Measurements from ENCODE around the gene NUP214. TPM values are rescaled to one million over a fixed set of nuclear protein-coding genes. Genes with fewer than 3 reads are reported as not detected.
A peak's percentile ranks its signal among the peaks of the same experiment; 100 is the strongest.

NUP214 gene
- polyA plus RNA-seq, 6 donors from 2014 or later, result 8.8 to 27.6 (median 18.3) TPM

GRCh38 chr9:131275332-131276093 is 150.1 kb downstream of the NUP214 start:
- Mint-ChIP-seq H3K4me3 (peak overlapping the region; percentile 86 to 100 (median 98)), H3K27ac (peak overlapping the region; percentile 86 to 98 (median 96)), H3K36me3 (peaks cover 4 to 8% of the 10 kb centered on the region in 2 donors), H3K9me3 (no peaks in the 10 kb centered on the region), H3K4me1 (peaks cover 37 to 54% (median 51%) of the 10 kb centered on the region in 3 donors), H3K27me3 (no peaks in the 10 kb centered on the region)
- ATAC-seq (ENCODE audit: low read depth in 2 of 2), result peak; percentile 11 to 19
- DNase-seq, result peak; percentile 42

DNA sequence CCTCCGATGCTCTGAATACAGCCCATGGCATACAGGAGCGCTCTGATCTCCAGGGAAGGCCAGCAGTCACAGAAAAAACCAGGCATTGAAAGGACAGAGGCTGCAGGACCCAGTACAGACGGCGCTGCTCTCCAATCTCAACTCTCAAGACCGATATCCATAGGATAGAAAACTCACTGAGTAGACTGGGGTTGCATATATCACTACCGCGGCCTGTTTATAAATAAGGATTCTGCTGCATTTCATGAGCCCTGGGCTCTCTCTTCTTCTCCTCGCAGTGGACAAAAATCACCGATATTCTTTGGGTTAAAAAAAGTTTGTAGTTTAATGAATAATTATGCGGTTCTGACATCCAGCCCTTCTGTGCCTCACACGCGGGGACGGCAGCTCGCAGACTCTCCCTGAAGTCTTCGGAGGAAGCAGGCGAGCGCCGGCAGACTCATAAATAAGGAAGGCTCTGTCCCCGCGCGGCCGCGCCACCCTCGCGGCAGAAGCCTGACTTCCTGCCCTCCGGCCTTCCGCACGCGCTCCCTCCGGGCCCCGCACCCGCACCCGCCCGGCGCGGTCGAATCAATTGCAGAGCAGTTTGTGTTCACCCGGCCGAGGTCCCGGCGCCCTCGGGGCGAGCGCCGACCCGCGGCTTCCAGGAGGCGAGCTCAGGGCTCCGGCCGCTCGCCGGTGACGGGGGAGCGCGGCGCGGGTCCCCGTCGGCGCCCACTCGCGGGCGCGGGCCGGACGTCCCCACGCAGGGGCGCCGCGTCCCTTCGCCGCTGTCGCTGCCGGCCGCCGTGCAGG is 150.9 kb downstream of the NUP214 start, which contains the start of gene FAM78A:
TSS of gene FAM78A (minus strand) at position 417 of the 795 bp plus-strand sequence. CDS start at position 86, 331 bp downstream.
- ATAC-seq (ENCODE audit: low read depth in 2 of 2), result peak; percentile 26 to 31
- Mint-ChIP-seq H3K27ac (peak within 1 kb of the TSS; percentile 86 to 98 (median 96)), H3K4me3 (peak within 1 kb of the TSS; percentile 86 to 100 (median 98)), H3K36me3 (peaks cover 4 to 8% of the 10 kb centered on the region in 2 donors), H3K27me3 (peaks cover 0 to 7% (median 0%) of the 10 kb centered on the region in 3 donors), H3K4me1 (peaks cover 31 to 47% (median 44%) of the 10 kb centered on the region in 3 donors), H3K9me3 (no peaks in the 10 kb centered on the region)
- DNase-seq, result peak; percentile 64

DNA sequence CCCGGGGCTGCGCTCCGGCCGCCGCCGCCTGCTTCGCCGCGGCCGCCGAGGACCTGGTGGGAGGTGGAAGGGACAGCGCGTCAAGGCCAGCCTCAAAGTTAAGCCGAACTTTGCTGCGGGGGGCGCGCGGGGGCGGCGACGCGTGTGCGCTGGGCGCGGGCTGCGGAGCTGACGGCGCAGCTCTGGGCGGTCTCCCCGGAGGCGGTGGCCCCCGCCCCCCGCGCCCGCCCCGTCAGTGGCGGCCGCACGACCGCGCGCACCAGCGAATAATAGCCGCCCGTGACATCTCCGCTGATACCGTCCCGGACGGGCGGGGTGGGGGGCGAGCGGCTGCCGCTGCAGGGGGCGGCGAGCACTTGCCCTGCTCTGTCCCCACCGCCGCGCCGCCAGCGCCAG is 151.5 kb downstream of the NUP214 start:
- Mint-ChIP-seq H3K9me3 (no peaks in the 10 kb centered on the region), H3K27ac (no peak overlapping the region), H3K36me3 (peaks cover 4 to 8% of the 10 kb centered on the region in 2 donors), H3K4me1 (peaks cover 33 to 46% (median 46%) of the 10 kb centered on the region in 3 donors), H3K27me3 (peaks cover 3 to 10% (median 5%) of the 10 kb centered on the region in 3 donors), H3K4me3 (peak overlapping the region in 5 of 8 donors; percentile 24 to 94 (median 80))
- ATAC-seq (ENCODE audit: low read depth in 2 of 2), result peak; percentile 21 to 30
- DNase-seq, result no peak

DNA sequence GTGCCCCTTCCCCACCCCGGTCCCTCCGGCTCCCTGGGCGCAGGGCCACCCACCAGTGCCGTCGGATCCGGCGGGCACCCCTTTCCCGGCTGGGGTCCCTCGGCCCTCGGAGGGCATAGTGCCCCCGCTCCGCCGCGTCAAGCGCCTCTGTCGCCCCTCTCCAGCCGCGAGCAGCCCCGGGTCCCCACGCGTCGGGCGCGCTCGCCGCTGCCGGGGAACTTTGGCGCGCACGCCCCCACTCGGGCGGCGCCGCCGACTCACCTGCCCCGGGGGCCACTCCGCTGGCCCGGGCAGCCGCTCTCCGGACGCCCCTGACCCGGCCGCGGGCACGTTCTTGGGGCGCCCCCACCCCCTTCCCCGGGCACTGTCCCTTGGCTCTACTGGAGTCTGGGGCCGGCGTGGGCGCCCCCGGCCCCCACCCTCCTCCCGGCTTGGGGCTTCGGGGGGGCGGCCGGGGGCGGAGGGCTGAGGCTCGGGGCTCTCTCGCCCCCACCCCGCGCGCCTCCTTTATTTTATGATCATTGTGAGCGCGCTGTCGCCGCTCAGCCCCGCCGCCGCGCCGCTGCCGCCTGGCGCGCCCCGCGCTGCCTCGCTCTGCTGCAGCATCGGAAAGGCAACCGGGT is 152.0 kb downstream of the NUP214 start:
- DNase-seq (peak; percentile 44), ATAC-seq (ENCODE audit: low read depth in 2 of 2) (peak; percentile 22 to 32)
- peaks cover 4 to 8% of the 10 kb centered on the region in 2 donors for H3K36me3 Mint-ChIP-seq
- H3K4me3 Mint-ChIP-seq, result peak overlapping the region in 5 of 8 donors; percentile 24 to 94 (median 86)
- H3K4me1 Mint-ChIP-seq, result peaks cover 35 to 46% (median 46%) of the 10 kb centered on the region in 3 donors
- no peaks in the 10 kb centered on the region for H3K9me3 Mint-ChIP-seq
- H3K27ac Mint-ChIP-seq, result peak overlapping the region in 1 of 6 donors; percentile 89
- H3K27me3 Mint-ChIP-seq, result peaks cover 6 to 16% (median 10%) of the 10 kb centered on the region in 3 donors

GRCh38 chr9:131277910-131278701 is 152.7 kb downstream of the NUP214 start:
- H3K36me3 Mint-ChIP-seq, result peaks cover 4 to 8% of the 10 kb centered on the region in 2 donors
- H3K27ac Mint-ChIP-seq, result peak overlapping the region; percentile 78 to 96 (median 88)
- no peaks in the 10 kb centered on the region for H3K9me3 Mint-ChIP-seq
- H3K4me3 Mint-ChIP-seq, result peak overlapping the region; percentile 81 to 95 (median 92)
- DNase-seq, result peak; percentile 55
- peaks cover 6 to 17% (median 13%) of the 10 kb centered on the region in 3 donors for H3K27me3 Mint-ChIP-seq
- peaks cover 32 to 42% (median 42%) of the 10 kb centered on the region in 3 donors for H3K4me1 Mint-ChIP-seq
- ATAC-seq (ENCODE audit: low read depth in 2 of 2), result peak; percentile 42 to 53

GRCh38 chr9:131278702-131279111 is 153.3 kb downstream of the NUP214 start:
- peak; percentile 13 to 14 for ATAC-seq (ENCODE audit: low read depth in 2 of 2)

DNA sequence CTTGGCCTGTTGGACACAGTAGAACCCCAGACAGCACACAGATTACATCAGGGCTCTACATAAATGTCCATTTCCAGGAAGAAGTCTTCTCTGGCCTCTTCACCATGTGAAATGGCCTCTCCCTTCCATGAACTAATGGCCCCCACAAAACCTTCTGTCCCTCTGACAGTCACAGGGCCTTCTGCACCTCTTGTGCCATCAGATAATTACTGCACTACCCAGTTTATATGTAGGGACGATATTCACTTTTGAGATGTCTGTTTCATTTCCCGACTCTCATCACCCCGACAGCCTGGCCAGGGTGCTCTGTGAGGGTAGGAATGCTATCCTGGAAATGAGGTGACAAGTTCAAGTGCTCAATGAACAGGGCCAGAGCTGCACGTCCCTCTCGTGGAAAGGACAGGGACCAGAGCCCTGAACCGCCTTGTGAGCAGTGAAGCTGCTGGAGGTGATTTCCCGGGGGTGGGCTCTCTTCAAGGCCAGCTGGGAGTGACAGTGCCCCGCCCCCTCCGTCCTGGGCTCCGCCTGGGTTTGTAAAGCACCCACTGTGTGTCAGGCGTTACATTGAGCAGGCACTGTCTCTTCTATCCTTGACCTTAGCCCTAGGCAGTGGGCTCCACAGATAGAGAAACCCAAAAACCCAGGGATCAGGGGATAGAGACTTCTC is 153.9 kb downstream of the NUP214 start:
- ATAC-seq (ENCODE audit: low read depth in 2 of 2) (no peak), DNase-seq (no peak)
- Mint-ChIP-seq H3K27ac (peak overlapping the region in 5 of 6 donors; percentile 21 to 92 (median 79)), H3K36me3 (peaks cover 4 to 8% of the 10 kb centered on the region in 2 donors), H3K4me1 (peaks cover 19 to 34% (median 29%) of the 10 kb centered on the region in 3 donors), H3K27me3 (peaks cover 6 to 17% (median 13%) of the 10 kb centered on the region in 3 donors), H3K9me3 (no peaks in the 10 kb centered on the region), H3K4me3 (peak overlapping the region; percentile 74 to 95 (median 87))

More at GRCh38 chr9:131278702-131279111, 153.3 kb downstream of the NUP214 start:
- no peaks in the 10 kb centered on the region for H3K9me3 Mint-ChIP-seq
- peak overlapping the region; percentile 63 to 96 (median 88) for H3K27ac Mint-ChIP-seq
- H3K4me3 Mint-ChIP-seq, result peak overlapping the region; percentile 74 to 95 (median 87)
- peaks cover 26 to 39% (median 36%) of the 10 kb centered on the region in 3 donors for H3K4me1 Mint-ChIP-seq
- peaks cover 4 to 8% of the 10 kb centered on the region in 2 donors for H3K36me3 Mint-ChIP-seq
- H3K27me3 Mint-ChIP-seq, result peaks cover 6 to 17% (median 13%) of the 10 kb centered on the region in 3 donors
- no peak for DNase-seq

- Mint-ChIP-seq H3K27ac (no peak overlapping the region), H3K4me3 (peak overlapping the region in 2 of 8 donors; percentile 42 to 86)
- no peak for ATAC-seq (ENCODE audit: low read depth in 2 of 2)
These were observed 154.6 kb downstream of the NUP214 start for GRCh38 chr9:131279863-131280570.

GRCh38 chr9:131280660-131281059 is 155.3 kb downstream of the NUP214 start:
- no peaks in the 10 kb centered on the region for H3K9me3 Mint-ChIP-seq
- DNase-seq (no peak), ATAC-seq (ENCODE audit: low read depth in 2 of 2) (no peak)
- no peak overlapping the region for H3K4me3 Mint-ChIP-seq
- H3K36me3 Mint-ChIP-seq, result peaks cover 4 to 8% of the 10 kb centered on the region in 2 donors
- H3K4me1 Mint-ChIP-seq, result peaks cover 13 to 33% (median 21%) of the 10 kb centered on the region in 3 donors
- H3K27ac Mint-ChIP-seq, result no peak overlapping the region
- H3K27me3 Mint-ChIP-seq, result peaks cover 6 to 17% (median 13%) of the 10 kb centered on the region in 3 donors

More at GRCh38 chr9:131279863-131280570, 154.6 kb downstream of the NUP214 start:
- no peak for DNase-seq
- Mint-ChIP-seq H3K9me3 (no peaks in the 10 kb centered on the region), H3K36me3 (peaks cover 4 to 8% of the 10 kb centered on the region in 2 donors), H3K4me1 (peaks cover 18 to 33% (median 23%) of the 10 kb centered on the region in 3 donors), H3K27me3 (peaks cover 6 to 17% (median 13%) of the 10 kb centered on the region in 3 donors)

DNA sequence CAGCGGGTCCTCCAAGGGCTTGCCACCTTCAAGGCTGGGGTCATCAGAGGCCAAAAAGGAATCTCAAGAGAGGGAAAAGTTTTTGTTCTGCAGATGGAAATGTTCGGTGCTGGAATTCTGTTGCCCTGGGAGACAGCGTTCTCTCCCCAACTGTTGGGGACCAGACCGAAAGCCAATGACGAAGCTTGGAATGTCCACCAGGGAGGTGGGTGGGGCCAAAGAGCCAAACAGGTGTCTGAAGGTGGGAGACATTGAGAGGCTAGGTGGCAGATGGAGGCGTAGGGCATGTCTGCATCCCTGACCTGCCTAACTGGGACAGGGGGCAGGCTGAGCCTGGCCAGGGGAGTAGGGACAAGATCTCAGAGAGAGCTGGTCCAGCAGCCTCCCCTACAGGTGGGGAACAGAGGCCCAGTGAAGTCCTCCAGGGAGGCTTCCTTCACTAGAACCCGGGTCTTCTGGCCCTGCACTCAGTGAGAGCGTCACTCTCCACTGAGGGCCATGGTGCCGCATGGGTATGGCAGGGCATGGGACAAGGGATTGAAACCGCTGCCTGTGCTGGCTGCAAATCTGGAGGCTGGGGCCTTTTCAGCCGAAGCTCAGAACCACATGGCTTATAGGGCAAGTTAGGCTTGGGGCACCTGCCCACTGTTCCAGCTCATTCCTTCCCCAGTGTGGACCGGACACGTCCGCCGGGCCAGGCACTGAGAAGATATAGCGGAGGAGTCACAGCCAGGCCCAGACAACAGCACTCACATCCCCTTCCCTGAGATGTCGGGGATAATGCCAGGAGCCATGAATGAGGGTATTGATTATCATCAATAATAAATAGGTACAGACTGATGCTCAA is 156.0 kb downstream of the NUP214 start:
- Mint-ChIP-seq H3K4me1 (peaks cover 12 to 31% (median 21%) of the 10 kb centered on the region in 3 donors), H3K36me3 (peaks cover 1 to 2% of the 10 kb centered on the region in 2 donors), H3K9me3 (no peaks in the 10 kb centered on the region), H3K4me3 (peak overlapping the region in 2 of 8 donors; percentile 44 to 66), H3K27ac (peak overlapping the region in 1 of 6 donors; percentile 55), H3K27me3 (peaks cover 6 to 17% (median 13%) of the 10 kb centered on the region in 3 donors)
- no peak for ATAC-seq (ENCODE audit: low read depth in 2 of 2)
- no peak for DNase-seq
